HG02798 (cell line): ENCODE results near the gene DUS2.
"Not testable (repeated sequence)": the region's sequence is repeated elsewhere in the genome, so short reads cannot be mapped to it uniquely, and the experiment has no call there.

ENCODE experiments used
- ATAC-seq: cut with Tn5 transposase; IDR thresholded peaks from one replicate; pipeline ENCODE4 v1.9.1; 2021; ENCODE audit warnings: mild to moderate bottlenecking; ENCODE audit not compliant: unreplicated experiment, poor library complexity

DUS2 gene

DNA sequence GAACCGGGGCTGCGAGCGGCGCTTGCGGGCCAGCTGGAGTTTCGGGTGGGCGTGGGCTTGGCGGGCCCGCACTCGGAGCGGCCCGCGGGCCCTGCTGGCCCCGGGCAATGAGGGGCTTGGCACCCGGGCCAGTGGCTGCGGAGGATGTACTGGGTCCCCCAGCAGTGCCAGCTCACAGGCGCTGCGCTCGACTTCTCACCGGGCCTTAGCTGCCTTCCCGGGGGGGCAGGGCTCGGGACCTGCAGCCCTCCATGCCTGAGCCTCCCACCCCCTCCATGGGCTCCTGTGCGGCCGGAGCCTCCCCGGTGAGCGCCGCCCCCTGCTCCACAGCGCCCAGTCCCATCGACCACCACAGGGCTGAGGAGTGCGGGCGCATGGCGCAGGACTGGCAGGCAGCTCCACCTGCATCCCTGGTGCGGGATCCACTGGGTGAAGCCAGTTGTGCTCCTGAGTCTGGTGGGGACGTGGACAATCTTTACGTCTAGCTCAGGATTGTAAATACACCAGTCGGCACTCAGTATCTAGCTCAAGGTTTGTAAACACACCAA is 24.8 kb upstream of the DUS2 start:
- not testable (repeated sequence) for ATAC-seq

DNA sequence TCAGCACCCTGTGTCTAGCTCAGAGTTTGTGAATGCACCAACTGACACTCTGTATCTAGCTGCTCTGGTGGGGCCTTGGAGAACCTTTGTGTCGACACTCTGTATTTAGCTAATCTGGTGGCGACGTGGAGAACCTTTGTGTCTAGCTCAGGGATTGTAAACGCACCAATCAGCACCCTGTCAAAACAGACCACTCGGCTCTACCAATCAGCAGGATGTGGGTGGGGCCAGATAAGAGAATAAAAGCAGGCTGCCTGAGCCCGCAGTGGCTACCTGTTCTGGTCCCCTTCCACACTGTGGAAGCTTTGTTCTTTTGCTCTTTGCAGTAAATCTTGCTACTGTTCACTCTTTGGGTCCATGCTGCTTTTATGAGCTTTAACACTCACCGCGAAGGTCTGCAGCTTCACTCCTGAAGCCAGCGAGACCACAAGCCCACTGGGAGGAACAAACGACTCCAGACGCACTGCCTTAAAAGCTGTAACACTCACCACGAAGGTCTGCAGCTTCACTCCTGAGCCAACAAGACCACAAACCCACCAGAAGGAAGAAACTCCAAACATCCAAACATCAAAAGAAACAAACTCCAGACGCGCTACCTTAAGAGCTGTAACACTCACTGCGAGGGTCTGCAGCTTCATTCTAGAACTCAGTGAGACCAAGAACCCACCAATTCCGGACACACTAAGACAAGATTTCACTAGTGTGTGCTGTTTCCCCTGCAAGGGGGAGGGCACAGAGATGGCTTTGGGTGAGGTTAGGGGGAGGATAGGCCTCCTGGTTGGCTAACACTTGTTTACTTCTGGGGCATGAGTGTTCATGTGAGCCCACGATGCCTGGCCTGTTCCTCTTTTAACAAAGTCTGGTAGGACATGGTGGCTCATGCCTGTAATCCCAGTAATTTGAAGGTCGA is 24.1 kb upstream of the DUS2 start, which contains the start of gene DPEP2:
Gene DPEP2, minus strand, starts transcription at position 706 of the 910 bp plus-strand sequence. CDS start 6,272 bp downstream, outside the sequence.
- not testable (repeated sequence) for ATAC-seq

DNA sequence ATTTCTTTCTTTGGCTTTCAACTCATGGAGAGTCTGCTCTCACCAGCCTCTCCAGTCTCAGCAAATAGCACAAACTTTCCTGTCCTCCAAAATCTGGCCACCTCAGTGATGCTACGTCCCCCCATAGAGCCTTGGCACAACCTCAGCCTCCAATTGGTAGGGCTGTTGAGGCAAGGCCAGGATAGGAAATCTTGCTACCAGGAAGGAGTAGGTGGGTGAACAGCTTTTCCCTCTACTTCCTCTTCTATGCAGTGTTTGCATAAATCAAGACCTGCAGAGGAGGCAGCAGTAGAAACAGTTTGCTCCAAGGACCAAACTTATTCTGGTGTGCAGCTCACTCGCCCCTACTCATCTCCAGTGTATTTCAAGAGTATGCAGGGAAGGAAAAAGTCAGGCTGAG is 23.1 kb upstream of the DUS2 start:
- no peak for ATAC-seq

DNA sequence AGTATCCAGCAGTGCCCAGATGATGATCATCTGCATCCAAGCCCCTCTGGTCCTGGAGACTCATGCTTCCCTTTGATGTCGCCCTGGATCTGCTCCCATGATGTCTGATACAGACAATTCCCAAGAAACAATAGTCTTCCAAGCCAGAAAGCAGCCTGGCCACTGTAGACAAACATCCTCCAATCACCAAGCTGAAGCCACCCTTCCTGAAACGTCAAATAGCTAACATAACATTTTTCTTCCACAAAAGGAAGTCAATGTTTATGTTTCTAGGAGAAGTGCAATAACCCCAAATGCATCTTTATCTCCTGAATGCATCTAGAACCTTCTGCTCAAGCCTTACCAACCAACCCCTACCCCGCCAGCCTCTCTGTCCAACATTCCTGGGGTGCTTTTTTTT is 22.6 kb upstream of the DUS2 start:
- no peak for ATAC-seq

DNA sequence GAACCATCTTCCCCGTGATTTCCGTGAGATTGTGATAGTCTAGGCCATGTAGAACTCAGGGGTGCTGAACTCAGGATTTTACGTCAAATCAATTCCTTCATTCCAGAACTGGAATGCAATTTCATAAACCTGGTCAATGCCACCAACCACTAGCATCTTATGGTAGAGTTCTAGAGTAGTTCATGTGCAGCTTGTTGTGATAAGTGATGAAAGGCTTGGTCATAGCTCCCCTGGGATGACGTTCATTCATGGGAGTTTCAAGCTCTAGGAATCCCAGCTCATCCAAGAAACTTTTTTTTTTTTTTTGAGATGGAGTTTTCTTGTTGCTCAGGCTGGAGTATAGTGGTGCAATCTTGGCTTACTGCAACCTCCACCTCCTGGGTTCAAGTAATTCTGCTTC is 20.1 kb upstream of the DUS2 start:
- no peak for ATAC-seq

DNA sequence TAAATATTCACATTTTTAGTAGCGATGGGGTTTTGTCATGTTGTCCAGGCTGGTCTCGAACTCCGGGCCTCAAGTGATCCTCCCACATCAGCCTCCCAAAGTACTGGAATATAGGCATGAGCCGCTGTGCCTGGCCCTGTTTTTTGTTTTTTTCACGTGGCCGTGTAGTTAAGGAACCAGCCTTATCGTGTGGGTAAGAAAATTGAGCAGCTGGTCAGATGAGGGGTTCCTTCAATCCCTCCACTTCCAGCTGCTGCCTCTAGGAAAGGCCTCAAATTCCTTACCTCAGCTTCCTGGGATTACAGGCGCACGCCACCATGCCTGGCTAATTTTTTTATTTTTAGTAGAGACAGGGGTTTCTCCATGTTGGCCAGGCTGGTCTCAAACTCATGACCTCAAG is 17.9 kb upstream of the DUS2 start:
- ATAC-seq: no peak

DNA sequence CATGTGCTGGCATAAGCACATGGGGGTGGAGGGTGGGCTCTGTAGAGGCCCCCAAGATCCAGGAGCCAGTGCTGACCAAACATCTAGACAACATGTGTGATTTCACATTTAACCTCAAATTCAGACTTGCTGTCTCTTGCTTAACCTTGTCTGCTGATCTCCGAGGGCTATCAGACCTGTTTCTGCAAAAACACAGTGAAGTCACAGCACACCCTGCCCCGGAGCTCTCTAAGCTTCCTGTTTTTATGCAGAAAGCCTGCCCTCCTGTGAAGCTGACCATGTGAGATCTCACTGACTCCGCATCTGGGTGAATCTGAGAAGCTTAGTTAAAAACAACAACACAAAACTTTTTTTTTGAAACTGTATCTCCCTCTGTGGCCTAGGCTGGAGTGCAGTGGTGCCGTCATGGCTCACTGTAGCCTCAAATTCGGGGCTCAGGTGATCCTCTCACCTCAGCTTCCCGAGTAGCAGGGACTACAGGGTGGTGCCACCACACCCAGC is 17.2 kb upstream of the DUS2 start:
- no peak for ATAC-seq

DNA sequence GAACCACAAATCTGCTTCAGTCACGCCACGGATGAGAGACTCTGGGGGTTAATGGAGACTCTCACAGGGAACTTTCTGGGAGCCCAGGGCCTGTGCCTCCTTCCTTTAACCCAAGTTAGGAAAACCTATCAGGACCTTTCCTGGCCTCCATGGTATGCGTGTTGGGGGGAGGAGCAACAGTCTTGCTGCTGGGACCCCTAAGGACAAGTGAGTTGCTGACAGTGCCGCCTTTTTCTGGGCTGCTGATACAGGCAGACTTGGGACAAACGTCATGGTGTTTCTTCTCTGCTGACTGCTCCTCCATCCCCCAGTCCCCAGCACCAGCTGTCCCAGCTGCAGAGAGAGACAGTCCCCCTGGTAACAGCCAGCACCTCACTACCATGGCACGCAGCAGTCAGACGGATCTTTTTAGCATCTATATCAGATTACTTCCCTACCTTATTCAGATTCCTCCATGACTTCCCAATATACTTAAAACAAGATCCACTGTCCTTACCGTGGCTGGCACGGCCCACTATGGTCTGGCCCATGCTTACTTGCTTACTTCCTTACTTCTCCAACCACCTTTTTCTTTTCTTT is 13.8 kb upstream of the DUS2 start:
- ATAC-seq: no peak

DNA sequence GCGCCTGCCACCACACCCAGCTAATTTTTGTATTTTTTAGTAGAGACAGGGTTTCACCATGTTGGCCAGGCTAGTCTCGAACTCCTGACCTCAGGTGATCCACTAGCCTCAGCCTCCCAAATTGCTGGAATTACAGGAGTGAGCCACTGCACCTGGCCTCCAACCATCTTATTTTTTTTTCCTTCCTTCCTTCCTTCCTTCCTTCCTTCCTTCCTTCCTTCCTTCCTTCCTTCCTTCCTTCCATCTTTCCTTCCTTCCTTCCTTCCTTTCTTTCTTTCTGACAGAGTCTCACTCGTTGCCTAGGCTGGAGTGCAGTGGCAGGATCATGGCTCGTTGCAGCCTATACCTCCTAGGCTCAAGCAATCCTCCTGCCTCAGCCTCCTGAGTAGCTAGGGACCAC is 13.2 kb upstream of the DUS2 start:
- ATAC-seq: not testable (repeated sequence)

DNA sequence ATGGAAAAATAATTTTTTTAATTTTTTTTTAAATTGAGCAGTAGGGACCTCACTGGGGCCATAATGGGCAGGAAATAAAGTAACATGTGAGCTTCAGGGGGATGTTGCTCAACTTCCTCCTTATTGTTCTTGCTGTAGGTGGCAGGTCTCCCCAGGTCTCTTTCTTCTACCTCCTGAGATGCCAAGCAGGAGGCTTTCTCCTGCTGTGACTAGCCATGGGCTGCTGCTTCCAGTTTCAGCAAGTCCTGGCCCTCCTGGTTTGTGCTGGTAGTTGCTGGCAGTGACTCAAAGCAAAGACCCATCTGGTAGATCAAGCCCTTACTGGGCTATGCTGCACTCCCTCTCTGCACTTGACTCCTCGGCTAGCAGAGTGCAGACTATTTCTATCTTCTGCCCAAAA is 9.6 kb upstream of the DUS2 start:
- no peak for ATAC-seq

DNA sequence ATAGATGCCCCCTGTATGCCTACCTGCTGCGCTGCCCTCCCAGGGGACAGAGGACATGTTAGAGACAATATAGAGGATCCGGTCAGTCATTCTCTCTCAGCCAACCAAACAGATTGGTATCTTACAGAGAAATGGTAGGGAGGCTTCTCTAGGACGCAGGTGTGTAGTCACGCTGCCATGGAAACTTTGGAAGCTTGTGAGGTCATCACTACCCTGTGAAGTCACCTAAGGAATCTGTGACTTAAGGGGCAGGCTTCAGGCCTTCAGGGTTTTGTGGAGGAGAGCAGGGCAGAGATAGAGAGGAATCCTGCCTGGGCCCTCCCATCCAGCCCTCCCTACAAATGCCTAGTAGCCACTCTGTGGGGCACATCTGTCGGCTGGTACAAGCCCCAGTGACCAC is 7.4 kb upstream of the DUS2 start, which contains the start of gene DPEP2NB:
Gene DPEP2NB, minus strand, starts transcription at position 231 of the 400 bp plus-strand sequence. Its CDS starts 141 bp downstream, at position 90.
- ATAC-seq: no peak

DNA sequence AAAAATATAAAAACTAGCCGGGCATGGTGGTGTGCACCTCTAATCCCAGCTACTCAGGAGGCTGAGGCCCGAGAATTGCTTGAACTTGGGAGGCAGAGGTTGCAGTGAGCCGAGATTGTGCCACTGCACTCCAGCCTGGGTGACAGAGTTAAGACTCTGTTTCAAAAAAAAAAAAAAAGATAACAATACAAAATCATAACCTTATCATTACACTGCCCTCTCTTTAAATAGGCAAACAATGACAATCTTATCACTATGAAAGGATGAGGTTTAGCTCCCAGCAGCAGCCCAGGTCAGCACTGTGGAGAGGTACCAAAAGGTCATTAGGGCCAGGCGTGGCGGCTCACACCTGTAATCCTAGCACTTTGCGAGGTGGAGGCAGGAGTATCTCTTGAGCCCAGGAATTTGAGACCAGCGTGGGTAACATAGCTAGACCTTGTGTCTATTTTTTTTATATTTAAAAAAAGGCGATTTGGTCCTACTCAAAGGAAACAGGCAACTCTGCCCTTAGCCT is 3.9 kb upstream of the DUS2 start:
- ATAC-seq: no peak

DNA sequence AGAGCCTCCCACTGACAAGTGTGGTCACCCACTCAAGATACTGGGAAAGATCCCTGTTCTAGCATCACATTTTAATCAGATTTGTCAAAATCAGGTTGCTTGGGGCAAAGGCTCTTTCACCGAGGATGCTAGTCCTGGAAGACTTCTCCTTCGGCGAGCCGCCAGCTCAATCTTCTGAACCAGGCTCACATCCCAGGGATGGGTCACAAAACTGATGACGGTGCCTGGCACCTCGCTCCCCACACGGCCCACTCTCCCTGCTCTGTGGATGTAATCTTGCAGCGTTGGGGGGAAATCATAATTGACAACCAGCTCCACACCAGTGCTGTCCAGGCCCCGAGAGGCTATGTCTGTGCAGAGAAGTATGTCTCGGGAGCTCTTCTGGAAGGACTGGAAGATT is 1.6 kb upstream of the DUS2 start:
- no peak for ATAC-seq

DNA sequence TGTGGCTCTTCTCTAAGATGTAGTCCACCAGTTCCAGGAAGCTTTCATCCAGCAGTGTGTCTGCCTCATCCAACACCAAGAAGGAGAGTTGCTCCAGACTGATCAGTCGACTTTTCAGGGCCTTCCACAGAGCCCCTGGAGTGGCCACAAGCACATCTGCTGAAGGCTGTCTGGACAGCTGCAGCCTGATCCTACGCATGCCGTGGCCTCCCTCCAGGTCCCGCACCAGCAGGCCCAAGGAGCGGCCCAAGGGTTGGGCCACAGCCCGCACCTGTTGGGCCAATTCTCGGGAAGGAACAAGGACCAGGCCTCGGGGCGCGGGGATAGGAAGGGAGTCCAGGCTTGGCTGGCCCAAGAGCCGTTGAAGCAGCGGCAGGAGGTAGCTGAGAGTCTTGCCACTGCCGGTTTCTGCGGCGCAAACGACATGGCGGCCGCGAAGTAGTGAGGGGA is 781 bp upstream of the DUS2 start:
- ATAC-seq: peak; percentile 14

DNA sequence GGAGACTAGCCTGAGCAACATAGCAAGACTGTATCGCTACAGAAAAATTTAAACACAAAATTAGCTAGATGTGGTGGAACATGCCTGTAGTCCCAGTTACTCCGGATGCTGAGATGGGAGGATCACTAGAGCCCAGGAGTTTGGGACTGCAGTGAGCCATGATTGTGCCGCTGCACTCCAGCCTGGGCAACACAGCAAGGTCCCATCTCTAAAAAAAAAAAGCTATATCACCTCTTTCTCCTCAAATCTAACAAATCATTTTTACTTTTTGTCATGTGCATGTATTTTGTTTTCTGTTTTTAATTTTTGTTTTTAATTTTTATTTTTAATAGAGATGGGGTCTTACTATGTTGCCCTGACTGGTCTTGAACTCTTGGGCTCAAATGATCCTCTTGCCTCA is 5.9 kb downstream of the DUS2 start:
- ATAC-seq: no peak

DNA sequence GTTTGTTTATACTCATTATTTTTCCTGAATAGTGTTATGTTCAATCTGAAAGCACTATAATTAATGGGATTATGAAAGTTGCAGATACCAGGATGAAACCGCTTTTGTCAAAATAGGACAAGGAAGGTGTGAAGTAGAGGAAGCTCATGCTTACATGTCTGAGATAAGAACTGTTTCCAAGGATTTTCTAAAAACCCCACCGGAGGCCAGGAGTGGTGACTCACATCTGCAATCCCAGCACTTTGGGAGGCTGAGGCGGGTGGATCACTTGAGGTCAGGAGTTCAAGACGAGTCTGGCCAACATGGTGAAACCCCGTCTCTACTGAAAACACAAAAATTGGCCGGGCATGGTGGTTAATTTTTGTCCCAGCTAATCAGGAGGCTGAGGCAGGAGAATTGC is 7.0 kb downstream of the DUS2 start:
- not testable (repeated sequence) for ATAC-seq

DNA sequence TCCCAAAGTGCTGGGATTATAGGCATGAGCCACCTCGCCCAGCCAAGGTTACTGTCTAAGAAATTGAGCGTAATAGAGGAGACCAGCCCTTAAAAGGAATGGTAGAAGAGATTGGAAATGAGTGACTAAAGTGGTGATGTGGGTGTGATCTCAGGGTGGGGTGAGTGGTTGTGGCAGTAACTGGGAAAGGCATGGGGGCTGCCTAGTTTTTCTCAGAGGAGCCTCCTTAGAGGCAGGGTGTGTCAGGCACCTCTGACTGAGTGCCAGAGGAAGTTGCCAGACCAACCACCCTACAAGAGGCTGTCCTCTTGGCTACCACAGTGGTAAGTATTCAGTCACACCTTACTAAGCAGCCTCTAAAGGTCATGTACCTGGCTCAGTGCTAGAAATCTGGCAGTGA is 8.9 kb downstream of the DUS2 start:
- no peak for ATAC-seq

DNA sequence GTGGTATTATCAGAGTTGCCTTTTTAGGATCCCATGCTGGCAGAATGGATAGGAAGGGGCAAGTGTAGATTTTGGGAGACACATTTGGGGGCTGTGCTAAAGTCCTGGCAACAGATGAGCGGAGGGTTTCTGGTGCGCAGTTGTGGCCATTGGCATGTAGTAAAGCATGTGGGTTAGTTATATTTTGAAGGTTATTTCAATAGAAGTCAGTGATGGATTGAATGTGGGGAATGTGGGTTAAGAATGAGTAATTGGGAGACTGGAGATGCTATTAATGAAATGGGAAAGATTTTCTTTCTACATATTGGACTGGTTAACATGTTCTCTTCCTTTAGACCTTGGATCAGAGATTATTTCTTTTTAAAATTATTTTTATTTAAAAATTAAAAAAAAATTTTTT is 10.0 kb downstream of the DUS2 start:
- ATAC-seq: no peak

DNA sequence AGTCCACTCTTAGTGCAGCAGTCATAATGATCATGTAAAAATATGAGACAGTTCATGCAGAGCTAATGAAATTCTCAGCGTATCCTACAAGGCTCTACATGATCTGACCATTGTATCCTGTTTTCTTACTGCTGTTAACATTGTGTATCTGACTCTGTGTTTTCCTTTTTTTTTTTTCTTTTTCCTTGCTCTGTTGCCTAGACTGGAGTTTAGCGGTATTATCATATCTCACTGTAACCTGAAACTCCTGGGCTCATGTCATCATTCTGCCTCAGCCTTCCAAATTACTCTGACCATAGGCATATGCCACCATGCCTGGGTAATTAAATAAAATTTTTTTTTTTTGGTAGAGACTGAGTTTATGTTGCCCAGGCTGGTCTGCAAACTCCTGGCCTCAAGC is 12.1 kb downstream of the DUS2 start:
- ATAC-seq: no peak

DNA sequence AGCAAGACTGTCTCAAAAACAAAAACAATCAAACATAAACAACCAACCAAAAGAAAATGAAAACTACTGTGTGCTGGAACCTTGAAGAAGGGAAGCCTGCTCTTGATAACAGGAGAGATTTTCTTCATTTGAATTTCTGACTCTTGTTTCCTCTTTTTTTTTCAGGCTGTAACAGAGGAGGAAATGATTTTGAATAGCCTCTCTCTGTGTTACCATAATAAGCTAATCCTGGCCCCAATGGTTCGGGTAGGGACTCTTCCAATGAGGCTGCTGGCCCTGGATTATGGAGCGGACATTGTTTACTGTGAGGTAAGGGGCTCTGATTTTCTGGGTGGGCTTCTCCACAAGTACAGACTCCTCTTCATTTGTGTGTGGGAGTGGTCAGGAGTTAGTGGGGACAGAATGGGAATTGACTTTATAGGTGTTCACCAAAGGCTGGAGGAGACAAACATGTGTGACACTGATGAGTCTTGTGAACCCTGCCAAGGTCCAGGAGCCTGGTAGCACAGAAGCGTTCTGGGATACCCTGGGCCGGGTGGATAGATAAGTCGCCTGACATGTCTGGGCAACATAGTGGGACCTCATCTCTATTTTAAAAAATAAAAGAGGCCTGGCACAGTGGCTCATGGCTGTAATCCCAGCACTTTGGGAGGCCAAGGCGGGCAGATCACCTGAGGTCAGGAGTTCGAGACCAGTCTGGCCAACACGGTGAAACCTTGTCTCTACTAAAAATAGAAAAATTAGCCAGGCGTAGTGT is 14.9 kb downstream of the DUS2 start:
- no peak for ATAC-seq
